HepG2 (cell line): ENCODE results near the gene PAFAH1B2. TPM values are rescaled to one million over a fixed set of nuclear protein-coding genes. Genes with fewer than 3 reads are reported as not detected.
A peak's percentile ranks its signal among the peaks of the same experiment; 100 is the strongest.

ENCODE experiments used
- HMGA1 ChIP-seq: sonication (generic); formaldehyde crosslinking; conservative IDR thresholded peaks from 2 replicates; pipeline ENCODE4 v1.4.0; 2020; ENCODE audit warnings: missing genetic modification reagents
- HNRNPL ChIP-seq: fragments of 200-400 bp; formaldehyde crosslinking; IDR thresholded peaks from 2 replicates; pipeline ENCODE4 v1.6.1; 2017; ENCODE audit warnings: mild to moderate bottlenecking, low read depth, low read length
- MXD4 ChIP-seq: IDR thresholded peaks from 2 replicates; pipeline ENCODE4 v1.6.1; 2016; ENCODE audit warnings: mild to moderate bottlenecking, missing biosample characterization, missing genetic modification reagents
- NR1H2 ChIP-seq: sonication (generic); formaldehyde crosslinking; IDR thresholded peaks from 2 replicates; pipeline ENCODE4 v1.8.1; 2022; ENCODE audit warnings: low read depth, missing genetic modification reagents, borderline replicate concordance
- NR2F6 ChIP-seq, 2 experiments: IDR thresholded peaks; 2 replicates each; pipeline ENCODE4 v1.6.1; 2016; ENCODE audit warnings: antibody characterized with exemption in 1 of 2, mild to moderate bottlenecking in 1 of 2
- PAWR ChIP-seq: sonication (generic); formaldehyde crosslinking; IDR thresholded peaks from 2 replicates; pipeline ENCODE4 v1.4.0; 2020; ENCODE audit warnings: missing genetic modification reagents, mild to moderate bottlenecking, borderline replicate concordance
- RFXAP ChIP-seq: sonication (generic); formaldehyde crosslinking; IDR thresholded peaks from 2 replicates; pipeline ENCODE4 v1.4.0; 2020; ENCODE audit warnings: missing genetic modification reagents, borderline replicate concordance
- SMARCE1 ChIP-seq: fragments of 450-650 bp; IDR thresholded peaks from 2 replicates; pipeline ENCODE4 v1.6.1; 2017; ENCODE audit warnings: borderline replicate concordance
- THAP11 ChIP-seq: IDR thresholded peaks from 2 replicates; pipeline ENCODE4 v1.6.1; 2016; ENCODE audit warnings: missing biosample characterization, missing genetic modification reagents
- TOE1 ChIP-seq: sonication (generic); formaldehyde crosslinking; IDR thresholded peaks from 2 replicates; pipeline ENCODE4 v1.4.0; 2020; ENCODE audit warnings: mild to moderate bottlenecking, missing genetic modification reagents
- WIZ ChIP-seq: sonication (generic); formaldehyde crosslinking; IDR thresholded peaks from 2 replicates; pipeline ENCODE4 v1.5.1; 2020; ENCODE audit warnings: mild to moderate bottlenecking, missing genetic modification reagents
- ZC3H13 ChIP-seq: sonication (generic); formaldehyde crosslinking; IDR thresholded peaks from 2 replicates; pipeline ENCODE4 v1.8.1; 2023; ENCODE audit warnings: mild to moderate bottlenecking, missing genetic modification reagents, moderate library complexity
- ZMYM2 ChIP-seq: sonication (generic); formaldehyde crosslinking; IDR thresholded peaks from 2 replicates; pipeline ENCODE4 v1.8.0; 2022; ENCODE audit warnings: mild to moderate bottlenecking, missing genetic modification reagents
- ZNF446 ChIP-seq: sonication (generic); formaldehyde crosslinking; IDR thresholded peaks from 2 replicates; pipeline ENCODE4 v1.5.0; 2020; ENCODE audit warnings: mild to moderate bottlenecking, missing genetic modification reagents
- ZNF546 ChIP-seq: sonication (generic); formaldehyde crosslinking; conservative IDR thresholded peaks from 2 replicates; pipeline ENCODE4 v1.8.1; 2023; ENCODE audit warnings: mild to moderate bottlenecking, missing genetic modification reagents
- ZNF549 ChIP-seq: sonication (generic); formaldehyde crosslinking; IDR thresholded peaks from 2 replicates; pipeline ENCODE4 v1.5.0; 2020; ENCODE audit warnings: missing genetic modification reagents
- ZNF556 ChIP-seq: sonication (generic); formaldehyde crosslinking; IDR thresholded peaks from 2 replicates; pipeline ENCODE4 v1.4.0; 2020; ENCODE audit warnings: mild to moderate bottlenecking, missing genetic modification reagents, borderline replicate concordance
- ZNF557 ChIP-seq: sonication (generic); formaldehyde crosslinking; IDR thresholded peaks from 2 replicates; pipeline ENCODE4 v1.4.0; 2020; ENCODE audit warnings: missing genetic modification reagents
- ZNF883 ChIP-seq: sonication (generic); formaldehyde crosslinking; IDR thresholded peaks from 2 replicates; pipeline ENCODE4 v1.5.1; 2020; ENCODE audit warnings: mild to moderate bottlenecking, missing genetic modification reagents; ENCODE audit errors: not compliant biosample characterization
- ZSCAN22 ChIP-seq: sonication (generic); formaldehyde crosslinking; IDR thresholded peaks from 2 replicates; pipeline ENCODE4 v1.4.0; 2020; ENCODE audit warnings: mild to moderate bottlenecking, missing genetic modification reagents
- polyA plus RNA-seq, 8 experiments: library from polyadenylated mRNA; depleted of rRNA in 3 of 8; stranded (reverse) in 7 of 8; unstranded in 1 of 8; fragments of >200 nt; fragmentation: Illumina TruSeq in 4 of 8; extraction: Trizol in 4 of 8; gene quantifications; 2 replicates each; pipeline versions ENCODE4 v1.2.1 to v1.2.3, GENCODE V29; 2011 to 2016; ENCODE audit warnings: low read depth in 4 of 8, missing spikeins in 1 of 8, mixed read lengths in 1 of 8; ENCODE audit not compliant: insufficient read depth in 1 of 8
- total RNA-seq, 5 experiments: library from RNA; depleted of rRNA; stranded (reverse); fragments of >200 nt; fragmentation: Illumina TruSeq; extraction: Trizol; gene quantifications; 2 replicates each; pipeline ENCODE4 v1.2.3, GENCODE V29; 2016; ENCODE audit warnings: low read depth in 1 of 5
- TF ChIP-seq, protein P1 (sequence below): IDR thresholded peaks from 2 replicates; pipeline ENCODE4 v1.6.1; 2016; ENCODE audit warnings: control low read depth
- TF ChIP-seq, protein P2 (sequence below): sonication (generic); formaldehyde crosslinking; IDR thresholded peaks from 2 replicates; pipeline ENCODE4 v1.5.0; 2020; ENCODE audit warnings: mild to moderate bottlenecking, missing genetic modification reagents, borderline replicate concordance
- TF ChIP-seq, protein P3 (sequence below): sonication (generic); formaldehyde crosslinking; IDR thresholded peaks from 2 replicates; pipeline ENCODE4 v1.9.0; 2022; ENCODE audit warnings: missing genetic modification reagents, mild to moderate bottlenecking, borderline replicate concordance
- TF ChIP-seq, protein P4 (sequence below): sonication (generic); formaldehyde crosslinking; IDR thresholded peaks from 2 replicates; pipeline ENCODE4 v1.4.0; 2020; ENCODE audit warnings: missing genetic modification reagents

The PAFAH1B2 gene
- total and polyA plus RNA-seq, 2 of the 13 experiments (the other 11 are each of a cell fraction or from before 2014, with no cell fraction given), result 28.8 to 104 TPM

DNA sequence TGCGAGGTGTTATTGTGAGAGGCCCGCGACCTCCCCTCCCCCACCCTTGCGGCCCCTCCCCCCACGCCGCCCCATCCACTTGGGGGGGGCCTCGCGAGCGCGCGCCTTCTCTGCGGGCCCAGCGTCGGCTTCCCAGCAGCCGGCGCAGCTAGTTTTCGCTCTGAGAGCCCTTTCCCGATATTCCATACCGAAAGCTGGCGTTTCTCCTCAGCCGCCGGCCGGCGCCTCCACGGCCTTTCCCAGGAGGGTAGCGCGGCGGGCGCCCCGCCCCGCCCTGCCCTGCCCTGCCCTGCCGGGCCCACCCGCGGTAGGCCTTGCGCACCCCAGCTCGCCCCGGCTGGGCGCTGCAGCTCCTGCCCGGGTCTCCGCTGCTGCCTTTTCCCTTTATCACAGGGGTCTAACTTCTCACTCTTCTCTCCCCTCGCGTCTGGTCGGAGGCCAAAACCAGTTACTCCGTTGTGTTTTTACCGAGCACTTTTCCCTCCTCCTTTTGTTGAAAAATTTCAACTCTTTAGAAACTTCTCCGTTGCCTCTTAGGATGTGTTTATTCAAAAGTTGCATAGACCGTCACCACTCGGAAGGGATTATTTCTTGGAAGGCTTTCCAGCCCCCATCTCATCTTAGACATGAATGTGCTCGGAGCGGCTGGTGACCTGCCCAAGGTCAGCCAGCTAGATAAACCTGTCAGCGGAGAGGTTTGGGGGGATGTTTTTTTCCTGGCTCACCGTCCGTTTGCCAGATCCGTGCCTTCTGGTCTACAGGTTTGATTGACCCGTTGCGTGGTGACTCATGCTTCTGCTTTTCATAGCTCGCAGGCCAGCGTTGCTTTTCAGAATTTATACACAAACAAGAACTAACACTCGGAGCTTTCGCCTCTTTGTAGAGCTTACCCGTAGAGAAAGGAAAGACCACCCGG lies 648 bp downstream of the PAFAH1B2 start (continued):
- no peak for TF ChIP-seq ZNF556 (CRISPR knock-in tag)
- no peak for TF ChIP-seq PAWR
- no peak for TF ChIP-seq HMGA1 (CRISPR knock-in tag)
- no peak; the same call in 1 of the 2 replicates for TF ChIP-seq NR1H2 (CRISPR knock-in tag)
- no peak for TF ChIP-seq ZNF549
- TF ChIP-seq ZMYM2 (CRISPR knock-in tag), result no peak
- TF ChIP-seq THAP11, result no peak
- no peak for TF ChIP-seq SMARCE1
- TF ChIP-seq HNRNPL, result no peak
- TF ChIP-seq, protein P1, sequence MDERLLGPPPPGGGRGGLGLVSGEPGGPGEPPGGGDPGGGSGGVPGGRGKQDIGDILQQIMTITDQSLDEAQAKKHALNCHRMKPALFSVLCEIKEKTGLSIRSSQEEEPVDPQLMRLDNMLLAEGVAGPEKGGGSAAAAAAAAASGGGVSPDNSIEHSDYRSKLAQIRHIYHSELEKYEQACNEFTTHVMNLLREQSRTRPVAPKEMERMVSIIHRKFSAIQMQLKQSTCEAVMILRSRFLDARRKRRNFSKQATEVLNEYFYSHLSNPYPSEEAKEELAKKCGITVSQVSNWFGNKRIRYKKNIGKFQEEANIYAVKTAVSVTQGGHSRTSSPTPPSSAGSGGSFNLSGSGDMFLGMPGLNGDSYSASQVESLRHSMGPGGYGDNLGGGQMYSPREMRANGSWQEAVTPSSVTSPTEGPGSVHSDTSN, result peak; percentile 32; the same call in 1 of the 2 replicates
- no peak for TF ChIP-seq TOE1 (CRISPR knock-in tag)
- 0 out of 2 replicates have a peak, but pooled peaks have one; percentile 12 for TF ChIP-seq NR2F6 (IDR thresholded peaks at IDR 0.05)
- TF ChIP-seq NR2F6 (CRISPR knock-in tag; IDR thresholded peaks at IDR 0.05), result no peak
- TF ChIP-seq, protein P2, sequence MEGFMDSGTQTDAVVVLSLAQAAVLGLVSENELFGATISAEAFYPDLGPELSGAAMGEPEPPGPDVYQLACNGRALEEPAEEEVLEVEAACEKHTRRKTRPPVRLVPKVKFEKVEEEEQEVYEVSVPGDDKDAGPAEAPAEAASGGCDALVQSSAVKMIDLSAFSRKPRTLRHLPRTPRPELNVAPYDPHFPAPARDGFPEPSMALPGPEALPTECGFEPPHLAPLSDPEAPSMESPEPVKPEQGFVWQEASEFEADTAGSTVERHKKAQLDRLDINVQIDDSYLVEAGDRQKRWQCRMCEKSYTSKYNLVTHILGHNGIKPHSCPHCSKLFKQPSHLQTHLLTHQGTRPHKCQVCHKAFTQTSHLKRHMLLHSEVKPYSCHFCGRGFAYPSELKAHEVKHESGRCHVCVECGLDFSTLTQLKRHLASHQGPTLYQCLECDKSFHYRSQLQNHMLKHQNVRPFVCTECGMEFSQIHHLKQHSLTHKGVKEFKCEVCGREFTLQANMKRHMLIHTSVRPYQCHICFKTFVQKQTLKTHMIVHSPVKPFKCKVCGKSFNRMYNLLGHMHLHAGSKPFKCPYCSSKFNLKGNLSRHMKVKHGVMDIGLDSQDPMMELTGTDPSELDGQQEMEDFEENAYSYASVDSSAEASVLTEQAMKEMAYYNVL (CRISPR knock-in tag), result no peak
- TF ChIP-seq, protein P3, sequence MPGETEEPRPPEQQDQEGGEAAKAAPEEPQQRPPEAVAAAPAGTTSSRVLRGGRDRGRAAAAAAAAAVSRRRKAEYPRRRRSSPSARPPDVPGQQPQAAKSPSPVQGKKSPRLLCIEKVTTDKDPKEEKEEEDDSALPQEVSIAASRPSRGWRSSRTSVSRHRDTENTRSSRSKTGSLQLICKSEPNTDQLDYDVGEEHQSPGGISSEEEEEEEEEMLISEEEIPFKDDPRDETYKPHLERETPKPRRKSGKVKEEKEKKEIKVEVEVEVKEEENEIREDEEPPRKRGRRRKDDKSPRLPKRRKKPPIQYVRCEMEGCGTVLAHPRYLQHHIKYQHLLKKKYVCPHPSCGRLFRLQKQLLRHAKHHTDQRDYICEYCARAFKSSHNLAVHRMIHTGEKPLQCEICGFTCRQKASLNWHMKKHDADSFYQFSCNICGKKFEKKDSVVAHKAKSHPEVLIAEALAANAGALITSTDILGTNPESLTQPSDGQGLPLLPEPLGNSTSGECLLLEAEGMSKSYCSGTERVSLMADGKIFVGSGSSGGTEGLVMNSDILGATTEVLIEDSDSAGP, result no peak
- TF ChIP-seq ZNF546 (CRISPR knock-in tag), result no peak
- TF ChIP-seq WIZ, result no peak
- 0 out of 2 replicates have a peak, but pooled peaks have one; percentile 7 for TF ChIP-seq ZSCAN22
- TF ChIP-seq MXD4, result no peak
- no peak for TF ChIP-seq RFXAP
- no peak for TF ChIP-seq ZNF557 (CRISPR knock-in tag)
- TF ChIP-seq ZC3H13 (CRISPR knock-in tag), result no peak
- TF ChIP-seq ZNF883 (CRISPR knock-in tag), result no peak
- no peak for TF ChIP-seq ZNF446 (CRISPR knock-in tag)
- TF ChIP-seq, protein P4, sequence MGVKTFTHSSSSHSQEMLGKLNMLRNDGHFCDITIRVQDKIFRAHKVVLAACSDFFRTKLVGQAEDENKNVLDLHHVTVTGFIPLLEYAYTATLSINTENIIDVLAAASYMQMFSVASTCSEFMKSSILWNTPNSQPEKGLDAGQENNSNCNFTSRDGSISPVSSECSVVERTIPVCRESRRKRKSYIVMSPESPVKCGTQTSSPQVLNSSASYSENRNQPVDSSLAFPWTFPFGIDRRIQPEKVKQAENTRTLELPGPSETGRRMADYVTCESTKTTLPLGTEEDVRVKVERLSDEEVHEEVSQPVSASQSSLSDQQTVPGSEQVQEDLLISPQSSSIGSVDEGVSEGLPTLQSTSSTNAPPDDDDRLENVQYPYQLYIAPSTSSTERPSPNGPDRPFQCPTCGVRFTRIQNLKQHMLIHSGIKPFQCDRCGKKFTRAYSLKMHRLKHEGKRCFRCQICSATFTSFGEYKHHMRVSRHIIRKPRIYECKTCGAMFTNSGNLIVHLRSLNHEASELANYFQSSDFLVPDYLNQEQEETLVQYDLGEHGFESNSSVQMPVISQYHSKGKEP (CRISPR knock-in tag), result no peak
